HCT116 (cell line): ENCODE measurements around the gene VWA5A. TPM values are rescaled to one million over a fixed set of nuclear protein-coding genes. Genes with fewer than 3 reads are reported as not detected.

Experiments used
- ATAC-seq: fragments of 200-7000 bp; cut with Tn5 transposase; 2 replicates; pipeline ENCODE4 v1.9.1; 2020; ENCODE audit warnings: mild to moderate bottlenecking, moderate library complexity
- BruUV-seq: library from RNA; stranded (reverse); fragments of 400-500 nt; replicated peaks from 2 replicates; lab custom pipeline; 2021; lab: Mats Ljungman, UMichigan
- CTCF ChIA-PET: fragments of 300-600 bp; sonication (Branson Sonifier 250); formaldehyde crosslinking; loops from one replicate; lab custom pipeline; 2021; ENCODE audit warnings: antibody characterized with exemption; lab: Charles Lee
- POLR2A ChIA-PET: fragments of 300-600, 350-600 bp; sonication (Branson Sonifier 250); formaldehyde crosslinking; loops from one replicate; lab custom pipeline; 2021; ENCODE audit warnings: antibody characterized with exemption; lab: Charles Lee
- RAD21 ChIA-PET, 2 experiments: fragments of 300-600 bp; sonication (Branson Sonifier 250); formaldehyde crosslinking; loops; one replicate each; lab custom pipeline; 2023; ENCODE audit warnings: low total read pairs in 2 of 2; ENCODE audit not compliant: uncharacterized antibody in 2 of 2, unreplicated experiment in 2 of 2, low non-redundant PET in 1 of 2; lab: Charles Lee
- DNase-seq: peaks from one replicate; pipeline ENCODE4 v3.0.0-alpha.2; 2010; ENCODE audit warnings: low read depth, low spot score
- H2AFZ ChIP-seq: fragments of 200-600 bp; shearing (Covaris generic), sonication (generic); 2 replicates; pipeline ENCODE4 v1.6.1; 2017; ENCODE audit warnings: low read depth, mixed run types, mixed read lengths, antibody characterized with exemption, low read length; ENCODE audit not compliant: poor library complexity, severe bottlenecking
- H3K27ac ChIP-seq: 2 replicates; pipeline ENCODE4 v1.5.1; 2012; ENCODE audit warnings: low read depth, low read length
- H3K27me3 ChIP-seq: fragments of 200-600 bp; sonication (generic); 2 replicates; pipeline ENCODE4 v1.6.1; 2016; ENCODE audit warnings: mixed run types, low read length, mixed read lengths; ENCODE audit not compliant: insufficient read depth
- H3K36me3 ChIP-seq, 2 experiments: fragments of 200-500 bp in 1 of 2; fragments of 200-600 bp in 1 of 2; sonication (Bioruptor generic) in 1 of 2; sonication (generic) in 1 of 2; 2 replicates each; pipeline versions ENCODE4 v1.5.1 to v1.6.1; 2014 to 2016; ENCODE audit warnings: low read length in 2 of 2, inconsistent platforms in 1 of 2, mixed read lengths in 1 of 2, mixed run types in 1 of 2; ENCODE audit not compliant: insufficient read depth in 2 of 2, control insufficient read depth in 1 of 2
- H3K4me1 ChIP-seq, 2 experiments: fragments of 200-600 bp in 1 of 2; sonication (generic) in 1 of 2; 2 replicates each; pipeline versions ENCODE4 v1.5.1 to v1.6.1; 2012 to 2017; ENCODE audit warnings: low read length in 2 of 2, inconsistent platforms in 1 of 2, mild to moderate bottlenecking in 1 of 2, mixed read lengths in 1 of 2, mixed run types in 1 of 2, moderate library complexity in 1 of 2; ENCODE audit not compliant: insufficient read depth in 2 of 2, control insufficient read depth in 1 of 2
- H3K4me2 ChIP-seq: fragments of 200-600 bp; sonication (generic); 2 replicates; pipeline ENCODE4 v1.6.1; 2017; ENCODE audit warnings: mixed run types, low read length, mixed read lengths
- H3K4me3 ChIP-seq, 2 experiments: fragments of 200-600 bp in 1 of 2; sonication (generic) in 1 of 2; replicated peaks in 1 of 2; 2 replicates each; pipeline ENCODE4 v1.5.1; 2011 to 2016; ENCODE audit warnings: low read length in 2 of 2, control low read depth in 1 of 2, low read depth in 1 of 2, mild to moderate bottlenecking in 1 of 2, mixed read lengths in 1 of 2, mixed run types in 1 of 2
- H3K79me2 ChIP-seq: fragments of 200-600 bp; sonication (generic); 2 replicates; pipeline ENCODE4 v1.6.1; 2017; ENCODE audit warnings: mild to moderate bottlenecking, mixed run types, low read length, moderate library complexity, mixed read lengths; ENCODE audit not compliant: insufficient read depth
- H3K9ac ChIP-seq: fragments of 200-600 bp; sonication (generic); 2 replicates; pipeline ENCODE4 v1.6.1; 2016; ENCODE audit warnings: low read length, mixed read lengths
- H3K9me2 ChIP-seq: fragments of 200-600 bp; sonication (generic), shearing (Covaris generic); 2 replicates; pipeline ENCODE4 v1.6.1; 2017; ENCODE audit warnings: mixed run types, mild to moderate bottlenecking, moderate library complexity; ENCODE audit not compliant: insufficient read depth
- H3K9me3 ChIP-seq, 2 experiments: fragments of 200-500 bp in 1 of 2; fragments of 200-600 bp in 1 of 2; sonication (Bioruptor generic) in 1 of 2; sonication (generic) in 1 of 2; 2 replicates each; pipeline ENCODE4 v1.6.1; 2014 to 2017; ENCODE audit warnings: low read length in 2 of 2, mixed read lengths in 2 of 2, inconsistent platforms in 1 of 2, low read depth in 1 of 2, mild to moderate bottlenecking in 1 of 2, mixed run types in 1 of 2, moderate library complexity in 1 of 2; ENCODE audit not compliant: control insufficient read depth in 1 of 2, insufficient read depth in 1 of 2
- H4K20me1 ChIP-seq: fragments of 200-600 bp; sonication (generic), shearing (Covaris generic); 2 replicates; pipeline ENCODE4 v1.6.1; 2017; ENCODE audit warnings: mixed run types, mild to moderate bottlenecking, moderate library complexity; ENCODE audit not compliant: insufficient read depth
- CEBPB ChIP-seq: IDR thresholded peaks from 2 replicates; pipeline ENCODE4 v1.6.1; 2012; ENCODE audit warnings: low read depth
- EGR1 ChIP-seq: IDR thresholded peaks from 2 replicates; pipeline ENCODE4 v1.6.1; 2012; ENCODE audit warnings: low read depth
- ELF1 ChIP-seq: IDR thresholded peaks from 2 replicates; pipeline ENCODE4 v1.6.1; 2012; ENCODE audit warnings: low read depth, borderline replicate concordance
- EZH2 ChIP-seq: fragments of 200-600 bp; sonication (generic); IDR thresholded peaks from 2 replicates; pipeline ENCODE4 v1.6.1; 2017; ENCODE audit warnings: antibody characterized with exemption, mixed run types
- FOSL1 ChIP-seq: IDR thresholded peaks from 2 replicates; pipeline ENCODE4 v1.6.1; 2012; ENCODE audit warnings: low read depth
- JUND ChIP-seq: IDR thresholded peaks from 2 replicates; pipeline ENCODE4 v1.6.1; 2012
- POLR2A ChIP-seq: IDR thresholded peaks from 2 replicates; pipeline ENCODE4 v1.7.0; 2011; ENCODE audit warnings: borderline replicate concordance; ENCODE audit not compliant: insufficient read depth, insufficient read length; ENCODE audit errors: extremely low read depth
- SIN3A ChIP-seq: IDR thresholded peaks from 2 replicates; pipeline ENCODE4 v1.6.1; 2012; ENCODE audit warnings: low read depth
- SP1 ChIP-seq: IDR thresholded peaks from 2 replicates; pipeline ENCODE4 v1.6.1; 2012; ENCODE audit warnings: low read depth
- SRF ChIP-seq: IDR thresholded peaks from 2 replicates; pipeline ENCODE4 v1.6.1; 2012; ENCODE audit warnings: low read depth
- ZFX ChIP-seq: fragments of 450-650 bp; IDR thresholded peaks from 2 replicates; pipeline ENCODE4 v1.6.1; 2017
- ZNF274 ChIP-seq: fragments of 200-500 bp; sonication (Bioruptor generic); IDR thresholded peaks from 2 replicates; pipeline ENCODE4 v1.6.1; 2014; ENCODE audit warnings: mild to moderate bottlenecking, low read depth, low read length, inconsistent platforms
- intact Hi-C: fragments of 100-400 bp; cut with micrococcal nuclease; formaldehyde crosslinking; loops from 2 replicates; pipeline ENCODE4 v1.10.0; 2022
- total RNA-seq: library from RNA; stranded (reverse); gene quantifications from one replicate; pipeline ENCODE4 v1.2.1, GENCODE V29; 2021; ENCODE audit not compliant: unreplicated experiment
- TF ChIP-seq, protein P1 (sequence below): IDR thresholded peaks from 2 replicates; pipeline ENCODE4 v1.6.1; 2012
- TF ChIP-seq, protein P2 (sequence below): IDR thresholded peaks from 2 replicates; pipeline ENCODE4 v1.6.1; 2012; ENCODE audit warnings: low read depth
- TF ChIP-seq, protein P3 (sequence below): IDR thresholded peaks from 2 replicates; pipeline ENCODE4 v1.6.1; 2011; ENCODE audit warnings: mild to moderate bottlenecking, low read length, moderate library complexity; ENCODE audit not compliant: insufficient replicate concordance; ENCODE audit errors: extremely low read depth
- TF ChIP-seq, protein P4 (sequence below): IDR thresholded peaks from 2 replicates; pipeline ENCODE4 v1.6.1; 2012

VWA5A gene
- total RNA-seq, 1 experiment from 2014 or later, result 5.0 TPM

DNA sequence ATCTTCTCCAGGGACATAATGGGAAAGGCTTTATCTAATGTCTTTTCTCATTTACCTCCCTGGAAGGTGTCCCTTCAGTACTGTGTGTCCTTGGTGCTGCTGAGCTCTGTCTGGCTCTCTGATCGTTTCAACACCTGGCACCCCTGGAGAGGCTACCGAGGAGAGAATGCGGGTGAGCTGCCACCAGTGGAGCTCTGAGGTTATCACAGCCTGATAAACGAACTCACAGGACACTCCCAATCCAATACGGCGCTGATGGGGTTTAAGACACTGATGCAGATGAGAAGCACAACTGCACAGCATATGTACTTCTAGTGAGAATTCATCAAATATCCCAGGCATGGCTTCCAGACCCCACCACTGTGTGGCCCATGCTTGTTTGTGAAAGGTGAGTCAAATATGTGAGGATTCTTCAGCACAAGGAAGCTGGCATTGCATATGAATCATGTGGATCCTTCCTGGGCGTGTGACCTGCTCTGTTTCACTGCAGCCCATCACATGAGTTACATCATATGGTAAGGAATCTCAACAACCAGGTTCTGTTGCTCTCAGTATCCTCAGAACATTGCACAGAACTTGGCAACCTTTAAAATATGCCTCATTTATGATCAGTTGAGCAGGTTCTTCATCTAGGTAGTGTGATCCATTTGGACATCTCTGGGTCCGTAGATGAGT is 34.8 kb upstream of the VWA5A start:
- peaks cover 60% of the 10 kb centered on the region for H3K27me3 ChIP-seq
- DNase-seq, result no peak

DNA sequence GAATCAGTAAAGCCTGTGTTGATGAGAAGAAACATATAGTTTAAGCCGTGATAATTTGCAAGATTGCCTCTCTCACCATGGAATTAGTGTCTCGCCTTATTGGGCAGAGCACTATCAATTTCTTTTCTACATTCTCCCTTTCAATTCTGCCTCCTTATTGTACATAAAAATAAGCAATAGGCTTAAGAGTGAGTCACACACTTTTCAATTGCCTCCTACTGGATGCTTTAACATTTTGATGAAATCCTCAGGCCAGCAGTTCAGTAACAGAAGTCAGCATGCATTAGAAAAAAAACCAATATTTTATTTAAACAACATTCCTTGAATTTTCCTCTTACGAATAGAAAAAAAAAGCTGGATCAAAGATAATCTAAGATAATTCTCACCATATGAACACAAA is 33.8 kb upstream of the VWA5A start:
- peaks cover 67% of the 10 kb centered on the region for H3K27me3 ChIP-seq
- BruUV-seq, result no TSS peak
- no peak overlapping the region for H3K4me2 ChIP-seq
- H3K9me3 ChIP-seq, result no peaks in the 10 kb centered on the region
- no peak overlapping the region for H3K27ac ChIP-seq
- no peak overlapping the region for H3K4me3 ChIP-seq
- no peaks in the 10 kb centered on the region for H3K79me2 ChIP-seq
- RAD21 ChIA-PET, result no interaction called here
- CTCF ChIA-PET, result interaction anchor here (1.6 kb wide), 1 partner anchor 10 kb away, joined by 7 read pairs; no protein-coding TSS in a partner anchor
- intact Hi-C loops, result no loop called here
- DNase-seq (no peak), ATAC-seq (no peak)
- H4K20me1 ChIP-seq, result peaks cover 4% of the 10 kb centered on the region; the same call in 1 of the 2 replicates
- no peaks in the 10 kb centered on the region for H3K9me2 ChIP-seq
- no peaks in the 10 kb centered on the region for H3K36me3 ChIP-seq
- H3K9ac ChIP-seq, result no peak overlapping the region
- no peaks in the 10 kb centered on the region for H3K4me1 ChIP-seq
- POLR2A ChIA-PET, result no interaction called here
- no peak overlapping the region for H2AFZ ChIP-seq
- TF ChIP-seq EZH2 (no peak), SP1 (no peak), EGR1 (no peak), ZFX (no peak), JUND (no peak), SRF (no peak), FOSL1 (no peak), SIN3A (no peak), POLR2A (no peak), CEBPB (no peak)
- TF ChIP-seq, protein P1, sequence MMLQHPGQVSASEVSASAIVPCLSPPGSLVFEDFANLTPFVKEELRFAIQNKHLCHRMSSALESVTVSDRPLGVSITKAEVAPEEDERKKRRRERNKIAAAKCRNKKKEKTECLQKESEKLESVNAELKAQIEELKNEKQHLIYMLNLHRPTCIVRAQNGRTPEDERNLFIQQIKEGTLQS, result no peak
- TF ChIP-seq, protein P2, sequence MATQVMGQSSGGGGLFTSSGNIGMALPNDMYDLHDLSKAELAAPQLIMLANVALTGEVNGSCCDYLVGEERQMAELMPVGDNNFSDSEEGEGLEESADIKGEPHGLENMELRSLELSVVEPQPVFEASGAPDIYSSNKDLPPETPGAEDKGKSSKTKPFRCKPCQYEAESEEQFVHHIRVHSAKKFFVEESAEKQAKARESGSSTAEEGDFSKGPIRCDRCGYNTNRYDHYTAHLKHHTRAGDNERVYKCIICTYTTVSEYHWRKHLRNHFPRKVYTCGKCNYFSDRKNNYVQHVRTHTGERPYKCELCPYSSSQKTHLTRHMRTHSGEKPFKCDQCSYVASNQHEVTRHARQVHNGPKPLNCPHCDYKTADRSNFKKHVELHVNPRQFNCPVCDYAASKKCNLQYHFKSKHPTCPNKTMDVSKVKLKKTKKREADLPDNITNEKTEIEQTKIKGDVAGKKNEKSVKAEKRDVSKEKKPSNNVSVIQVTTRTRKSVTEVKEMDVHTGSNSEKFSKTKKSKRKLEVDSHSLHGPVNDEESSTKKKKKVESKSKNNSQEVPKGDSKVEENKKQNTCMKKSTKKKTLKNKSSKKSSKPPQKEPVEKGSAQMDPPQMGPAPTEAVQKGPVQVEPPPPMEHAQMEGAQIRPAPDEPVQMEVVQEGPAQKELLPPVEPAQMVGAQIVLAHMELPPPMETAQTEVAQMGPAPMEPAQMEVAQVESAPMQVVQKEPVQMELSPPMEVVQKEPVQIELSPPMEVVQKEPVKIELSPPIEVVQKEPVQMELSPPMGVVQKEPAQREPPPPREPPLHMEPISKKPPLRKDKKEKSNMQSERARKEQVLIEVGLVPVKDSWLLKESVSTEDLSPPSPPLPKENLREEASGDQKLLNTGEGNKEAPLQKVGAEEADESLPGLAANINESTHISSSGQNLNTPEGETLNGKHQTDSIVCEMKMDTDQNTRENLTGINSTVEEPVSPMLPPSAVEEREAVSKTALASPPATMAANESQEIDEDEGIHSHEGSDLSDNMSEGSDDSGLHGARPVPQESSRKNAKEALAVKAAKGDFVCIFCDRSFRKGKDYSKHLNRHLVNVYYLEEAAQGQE, result no peak
- TF ChIP-seq, protein P3, sequence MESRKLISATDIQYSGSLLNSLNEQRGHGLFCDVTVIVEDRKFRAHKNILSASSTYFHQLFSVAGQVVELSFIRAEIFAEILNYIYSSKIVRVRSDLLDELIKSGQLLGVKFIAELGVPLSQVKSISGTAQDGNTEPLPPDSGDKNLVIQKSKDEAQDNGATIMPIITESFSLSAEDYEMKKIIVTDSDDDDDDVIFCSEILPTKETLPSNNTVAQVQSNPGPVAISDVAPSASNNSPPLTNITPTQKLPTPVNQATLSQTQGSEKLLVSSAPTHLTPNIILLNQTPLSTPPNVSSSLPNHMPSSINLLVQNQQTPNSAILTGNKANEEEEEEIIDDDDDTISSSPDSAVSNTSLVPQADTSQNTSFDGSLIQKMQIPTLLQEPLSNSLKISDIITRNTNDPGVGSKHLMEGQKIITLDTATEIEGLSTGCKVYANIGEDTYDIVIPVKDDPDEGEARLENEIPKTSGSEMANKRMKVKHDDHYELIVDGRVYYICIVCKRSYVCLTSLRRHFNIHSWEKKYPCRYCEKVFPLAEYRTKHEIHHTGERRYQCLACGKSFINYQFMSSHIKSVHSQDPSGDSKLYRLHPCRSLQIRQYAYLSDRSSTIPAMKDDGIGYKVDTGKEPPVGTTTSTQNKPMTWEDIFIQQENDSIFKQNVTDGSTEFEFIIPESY, result no peak
- TF ChIP-seq, protein P4, sequence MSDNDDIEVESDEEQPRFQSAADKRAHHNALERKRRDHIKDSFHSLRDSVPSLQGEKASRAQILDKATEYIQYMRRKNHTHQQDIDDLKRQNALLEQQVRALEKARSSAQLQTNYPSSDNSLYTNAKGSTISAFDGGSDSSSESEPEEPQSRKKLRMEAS, result no peak

More for the DNA sequence above, 34.8 kb upstream of the VWA5A start:
- Histone ChIP-seq H3K9ac (no peak overlapping the region), H3K79me2 (no peaks in the 10 kb centered on the region), H3K4me3 (no peak overlapping the region), H3K9me3 (no peaks in the 10 kb centered on the region), H4K20me1 (peaks cover 4% of the 10 kb centered on the region; the same call in 1 of the 2 replicates), H3K36me3 (no peaks in the 10 kb centered on the region), H3K27ac (no peak overlapping the region), H3K4me2 (no peak overlapping the region), H3K9me2 (no peaks in the 10 kb centered on the region), H2AFZ (no peak overlapping the region), H3K4me1 (no peaks in the 10 kb centered on the region)
- intact Hi-C loops, result no loop called here
- RAD21 ChIA-PET, result no interaction called here
- CTCF ChIA-PET, result interaction anchor here (0.6 to 2.0 kb wide), 2 partner anchors 9 to 26 kb away, joined by 3 to 10 read pairs; no protein-coding TSS in a partner anchor
- POLR2A ChIA-PET, result no interaction called here
- ATAC-seq, result no peak
- TF ChIP-seq ZFX (no peak), ELF1 (no peak), ZNF274 (no peak), SP1 (no peak), CEBPB (no peak), EZH2 (no peak; the same call in 1 of the 2 replicates), JUND (no peak)
- TF ChIP-seq, all 23 proteins: peak for 0
- BruUV-seq, result no TSS peak
